NCI-H146 treated with DMSO at 0.1 percent for 48 hours (cell line): ENCODE results near the gene KIF5A.
"Not testable (repeated sequence)": the region's sequence is repeated elsewhere in the genome, so short reads cannot be mapped to it uniquely, and the experiment has no call there.

Source experiments
- DNase-seq: peaks from one replicate; lab custom pipeline; 2025; ENCODE audit not compliant: unreplicated experiment; lab: John Stamatoyannopoulos, UW

KIF5A gene

DNA sequence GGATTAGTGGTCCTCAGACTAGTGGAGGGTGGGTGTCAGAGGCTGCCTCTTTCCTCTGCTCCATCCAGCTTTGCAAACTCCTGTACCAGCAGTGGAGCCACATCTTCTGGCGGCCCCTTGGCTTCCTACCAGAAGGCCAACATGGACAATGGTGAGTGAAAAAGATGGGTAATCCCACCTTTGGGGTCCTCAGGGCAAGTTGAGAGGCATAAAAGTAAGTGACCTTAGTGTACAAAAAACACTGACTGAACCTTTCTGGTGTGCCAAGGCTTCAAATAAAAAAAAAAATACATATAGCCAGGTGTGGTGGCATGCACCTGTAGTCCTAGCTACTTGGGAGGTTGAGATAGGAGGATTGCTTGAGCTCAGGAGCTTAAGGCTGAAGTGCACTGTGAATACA lies 32.0 kb downstream of the KIF5A start:
- DNase-seq: no peak

DNA sequence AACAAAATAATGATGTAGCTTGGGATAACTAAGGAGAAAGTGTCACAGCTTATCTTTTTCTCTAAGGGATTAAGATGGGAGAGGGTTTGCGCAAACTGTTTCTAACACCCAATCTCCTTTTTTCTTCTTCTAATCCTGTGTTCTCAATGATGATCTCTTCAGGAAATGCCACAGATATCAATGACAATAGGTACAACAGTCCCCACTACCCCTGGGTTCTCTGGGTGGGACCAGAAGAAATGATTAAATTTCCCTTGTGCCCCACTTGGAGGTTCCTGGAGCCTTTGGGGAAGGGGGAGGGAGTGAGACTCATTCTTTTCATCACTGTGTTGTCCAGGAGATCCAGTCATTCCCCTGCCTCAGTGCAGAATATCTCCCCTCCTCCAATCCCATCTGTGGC lies 32.6 kb downstream of the KIF5A start:
- no peak for DNase-seq

DNA sequence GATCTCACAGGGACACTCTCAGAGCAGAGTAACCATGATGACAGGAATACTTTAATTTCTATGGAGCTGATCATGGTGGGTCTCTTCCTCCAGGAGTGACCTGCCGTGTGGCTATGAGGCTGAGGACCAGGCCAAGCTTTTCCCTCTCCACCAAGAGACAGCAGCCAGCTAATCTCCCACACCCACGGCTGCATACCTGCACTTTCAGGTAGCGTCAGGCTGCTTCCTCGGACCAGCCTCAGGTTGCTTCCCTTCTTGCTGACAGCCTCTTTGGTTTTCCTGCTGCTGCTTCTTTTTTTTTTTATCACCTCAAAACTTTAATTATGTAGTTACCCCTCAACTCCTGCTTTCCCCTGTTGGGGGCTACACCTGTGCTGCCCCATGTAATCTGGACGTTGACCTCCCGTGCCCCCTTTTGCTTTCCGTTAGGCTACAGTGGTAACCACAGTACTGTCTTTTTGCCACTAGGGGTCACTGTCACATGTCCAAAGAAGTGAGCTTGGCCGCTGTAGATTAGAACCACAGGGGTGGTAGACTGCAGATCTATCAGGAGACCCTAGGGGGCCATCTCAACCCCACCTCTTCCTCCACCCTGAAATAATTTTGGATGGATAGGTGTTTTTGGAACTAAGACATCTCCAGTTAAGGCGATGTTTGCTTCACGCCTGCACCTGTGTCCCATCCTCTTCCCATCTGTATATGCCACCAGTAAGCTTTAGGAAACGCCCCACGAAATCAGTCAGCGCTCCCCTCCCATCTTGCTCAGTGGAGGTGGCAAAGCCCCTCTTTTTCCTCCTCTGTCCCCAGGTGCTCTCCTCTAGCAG lies 33.4 kb downstream of the KIF5A start:
- peak; percentile 74 for DNase-seq

DNA sequence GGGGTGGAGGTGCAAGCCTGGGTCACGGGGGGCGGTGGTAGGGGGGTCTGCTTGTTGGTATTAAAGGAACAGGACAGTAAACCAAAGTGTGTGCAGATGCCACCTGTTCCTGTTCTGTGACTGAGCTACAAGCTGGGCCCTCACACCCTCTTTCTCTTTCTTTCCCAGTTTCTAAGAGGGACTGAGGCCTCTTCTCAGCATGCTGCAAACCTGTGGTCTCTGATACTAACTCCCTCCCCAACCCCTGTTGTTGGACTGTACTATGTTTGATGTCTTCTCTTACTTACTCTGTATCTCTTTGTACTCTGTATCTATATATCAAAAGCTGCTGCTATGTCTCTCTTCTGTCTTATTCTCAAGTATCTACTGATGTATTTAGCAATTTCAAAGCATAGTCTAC lies 34.2 kb downstream of the KIF5A start:
- no peak for DNase-seq

DNA sequence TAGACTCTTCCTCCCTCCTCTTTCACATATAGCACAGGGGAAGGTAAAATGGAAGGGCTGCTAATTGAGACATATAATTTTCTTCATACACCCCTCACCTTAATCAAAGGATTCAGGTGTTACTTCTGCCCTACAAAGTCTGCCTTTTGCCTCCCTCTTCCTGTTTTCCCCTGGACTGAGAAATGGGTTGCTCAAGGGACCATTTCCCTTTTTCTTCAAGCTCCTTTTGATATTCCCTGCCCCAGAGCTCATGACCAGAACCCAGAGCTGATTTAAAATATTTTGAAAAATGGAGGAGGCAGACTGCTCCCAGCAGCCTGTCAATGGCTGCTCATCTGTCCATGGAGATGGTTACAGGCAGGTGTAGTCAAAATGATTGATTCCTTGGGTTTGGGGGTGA lies 34.8 kb downstream of the KIF5A start:
- DNase-seq: no peak

DNA sequence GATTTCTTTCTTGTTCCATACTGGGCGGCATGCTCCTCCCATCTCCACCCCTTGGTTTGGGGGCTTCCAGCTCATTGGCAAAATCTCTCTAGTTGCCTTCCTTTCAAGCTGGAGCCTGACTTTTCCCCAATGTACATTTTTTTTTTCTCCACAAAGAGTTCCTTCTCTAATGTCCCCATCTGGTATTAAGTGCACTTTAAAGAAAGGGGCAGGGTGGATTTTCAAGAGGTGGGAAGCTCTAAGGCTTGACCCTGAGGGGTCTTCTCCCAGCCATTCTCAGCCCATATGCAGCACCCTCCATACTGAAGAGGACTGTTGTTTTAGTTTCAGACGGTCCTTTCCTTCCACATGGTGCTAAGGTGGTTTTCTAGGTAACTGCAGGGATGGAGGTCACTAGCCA lies 35.3 kb downstream of the KIF5A start:
- no peak for DNase-seq

DNA sequence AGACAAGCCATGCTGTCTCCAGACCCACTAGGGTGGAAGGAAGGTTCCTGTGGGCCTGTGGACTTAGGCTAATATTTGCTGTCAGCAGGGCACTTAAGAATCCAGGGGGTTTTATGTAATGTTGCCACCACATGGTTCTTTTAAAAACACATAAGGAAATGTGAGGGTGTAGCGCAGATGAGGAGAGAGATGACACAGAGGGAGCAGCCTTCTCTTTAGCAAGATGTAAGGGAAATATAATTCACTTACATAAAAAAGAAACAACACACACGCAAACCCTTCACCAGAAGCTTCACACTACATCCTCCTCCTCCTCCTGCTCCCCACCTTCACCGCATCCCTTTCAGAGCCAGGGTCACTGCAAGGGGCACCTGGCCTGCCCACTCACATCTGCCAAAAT lies 36.3 kb downstream of the KIF5A start:
- DNase-seq: no peak

DNA sequence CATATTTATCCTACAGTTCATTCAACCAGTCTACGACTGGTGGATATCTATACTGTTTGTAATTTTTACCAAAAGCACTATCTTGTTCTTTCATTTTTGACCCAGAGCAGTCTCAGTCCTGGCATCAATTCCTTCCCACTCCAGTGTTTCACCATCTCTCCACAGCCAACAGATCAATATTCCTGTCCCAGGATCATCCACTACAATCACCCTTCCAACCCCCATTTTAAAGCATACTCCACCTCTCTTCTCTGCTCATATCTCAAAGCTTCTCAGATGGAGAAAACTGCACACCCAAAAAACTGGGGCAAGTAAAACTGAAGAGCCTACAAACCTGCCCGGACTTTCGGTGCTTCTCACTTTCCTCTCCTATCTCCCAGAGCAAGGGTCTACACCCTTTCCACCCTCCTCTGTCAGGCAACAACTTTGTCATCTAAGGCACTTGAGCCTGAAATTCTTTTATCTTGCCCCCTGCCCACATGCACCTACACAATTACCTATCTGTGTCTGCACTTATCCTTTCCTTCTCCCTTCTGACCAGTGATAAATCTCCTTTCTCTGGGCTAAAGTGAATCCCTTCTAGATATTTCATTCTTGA lies 37.1 kb downstream of the KIF5A start:
- DNase-seq: no peak

DNA sequence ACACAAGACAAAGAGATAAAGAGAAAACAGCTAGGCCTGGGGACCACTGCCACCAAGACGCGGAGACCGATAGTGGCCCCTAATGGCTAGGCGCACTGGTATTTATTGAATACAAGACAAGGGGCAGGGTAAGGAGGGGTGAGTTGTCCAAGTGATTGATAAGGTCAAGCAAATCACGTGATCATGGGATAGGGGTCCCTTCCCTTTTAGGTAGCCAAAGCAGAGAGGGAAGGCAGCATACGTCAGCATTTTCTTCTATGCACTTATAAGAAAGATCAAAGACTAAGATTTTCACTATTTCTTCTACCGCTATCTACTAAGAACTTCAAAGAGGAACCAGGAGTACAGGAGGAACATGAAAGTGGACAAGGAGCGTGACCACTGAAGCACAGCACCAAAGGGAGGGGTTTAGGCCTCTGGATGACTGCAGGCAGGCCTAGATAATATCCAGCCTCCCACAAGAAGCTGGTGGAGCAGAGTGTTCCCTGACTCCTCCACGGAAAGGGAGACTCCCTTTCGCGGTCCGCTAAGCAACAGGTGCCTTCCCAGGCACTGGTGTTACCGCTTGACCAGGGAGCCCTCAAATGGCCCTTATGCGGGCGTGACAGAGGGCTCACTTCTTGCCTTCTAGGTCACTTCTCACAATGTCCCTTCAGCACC lies 39.2 kb downstream of the KIF5A start:
- not testable (repeated sequence) for DNase-seq

DNA sequence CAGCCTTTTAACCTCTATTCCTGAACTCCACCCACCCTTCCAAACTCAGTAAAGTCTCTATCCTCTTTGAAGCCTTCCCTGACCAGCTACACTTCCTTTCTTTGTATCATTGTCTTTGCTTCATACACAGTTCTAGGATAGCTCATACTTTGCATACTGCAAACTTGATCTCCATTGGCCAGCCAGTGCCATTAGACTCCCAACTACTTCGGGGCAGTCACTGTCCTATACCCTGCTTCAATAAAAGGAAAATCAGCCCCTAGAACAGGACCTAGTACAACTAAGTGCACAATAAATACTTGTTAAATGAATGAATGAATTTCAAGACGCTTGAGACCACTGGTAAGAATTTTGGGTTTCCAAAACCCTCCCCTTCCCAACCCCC lies 40.6 kb downstream of the KIF5A start:
- peak; percentile 29 for DNase-seq

DNA sequence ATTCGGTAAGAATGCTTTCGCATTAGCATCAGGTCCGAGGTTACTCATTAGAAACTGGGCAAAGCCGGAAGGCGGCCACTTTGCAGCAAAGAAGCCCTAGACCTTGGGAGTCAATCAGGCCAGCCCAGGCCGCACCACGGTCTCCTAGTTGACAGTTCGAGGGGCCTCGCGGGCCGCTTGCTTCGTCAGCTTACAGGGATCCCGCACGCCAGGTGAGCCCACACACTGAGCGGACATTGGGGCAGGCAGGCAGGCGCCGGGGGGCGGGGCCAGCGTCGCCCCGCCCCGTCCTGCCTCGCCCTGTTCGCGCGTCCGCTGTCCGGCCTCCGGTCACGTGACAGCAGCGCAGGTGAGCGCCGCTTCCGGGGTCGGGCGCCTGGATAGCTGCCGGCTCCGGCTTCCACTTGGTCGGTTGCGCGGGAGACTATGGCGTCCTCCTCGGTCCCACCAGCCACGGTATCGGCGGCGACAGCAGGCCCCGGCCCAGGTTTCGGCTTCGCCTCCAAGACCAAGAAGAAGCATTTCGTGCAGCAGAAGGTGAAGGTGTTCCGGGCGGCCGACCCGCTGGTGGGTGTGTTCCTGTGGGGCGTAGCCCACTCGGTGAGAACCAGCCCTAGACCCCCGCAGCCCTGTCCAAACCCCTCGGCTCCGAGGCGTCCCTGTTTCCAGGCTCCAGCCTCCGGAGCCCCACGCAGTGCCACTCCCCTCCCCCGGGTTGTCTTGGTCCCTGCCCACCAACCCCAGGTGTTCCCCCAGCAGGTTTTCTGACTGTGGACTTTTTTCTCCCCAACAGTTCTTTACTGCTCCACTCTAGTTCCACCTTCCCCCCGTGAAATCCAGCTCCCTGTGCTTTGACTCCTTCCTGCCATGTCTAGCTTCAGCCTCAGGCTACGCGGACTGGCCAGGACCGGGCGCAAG lies 41.3 kb downstream of the KIF5A start, which contains the start of gene PIP4K2C:
Gene PIP4K2C (plus strand): TSS at position 329 of the 918 bp plus-strand sequence. CDS start 98 bp downstream, at position 427.
- peak; percentile 75 for DNase-seq

DNA sequence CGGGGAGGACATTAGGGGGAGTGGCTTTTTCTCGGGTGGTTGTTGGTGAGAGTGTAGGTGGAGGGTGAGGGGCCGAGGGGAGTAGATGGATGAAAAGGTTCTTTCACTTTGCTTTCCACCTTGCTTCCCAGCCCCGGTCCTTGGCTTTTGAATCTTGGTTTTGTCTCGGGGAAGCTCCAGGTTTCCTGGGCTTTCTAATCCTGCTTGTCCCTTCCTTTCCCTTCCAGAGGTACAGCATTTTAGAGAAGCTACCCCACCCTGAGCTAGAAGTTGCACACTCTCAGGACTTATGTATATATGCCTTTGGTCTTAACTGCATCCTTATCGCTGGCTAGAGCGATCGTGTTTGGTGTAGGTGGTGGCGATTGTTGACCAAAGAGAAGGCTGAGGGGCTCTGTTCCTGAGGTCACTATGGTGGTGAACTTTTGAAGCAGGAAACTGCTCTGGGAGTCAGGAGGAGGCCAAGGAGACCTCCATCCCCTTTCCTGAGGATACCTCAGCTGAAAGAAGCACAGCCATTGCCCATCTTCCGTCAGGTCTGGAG lies 42.0 kb downstream of the KIF5A start:
- no peak for DNase-seq

DNA sequence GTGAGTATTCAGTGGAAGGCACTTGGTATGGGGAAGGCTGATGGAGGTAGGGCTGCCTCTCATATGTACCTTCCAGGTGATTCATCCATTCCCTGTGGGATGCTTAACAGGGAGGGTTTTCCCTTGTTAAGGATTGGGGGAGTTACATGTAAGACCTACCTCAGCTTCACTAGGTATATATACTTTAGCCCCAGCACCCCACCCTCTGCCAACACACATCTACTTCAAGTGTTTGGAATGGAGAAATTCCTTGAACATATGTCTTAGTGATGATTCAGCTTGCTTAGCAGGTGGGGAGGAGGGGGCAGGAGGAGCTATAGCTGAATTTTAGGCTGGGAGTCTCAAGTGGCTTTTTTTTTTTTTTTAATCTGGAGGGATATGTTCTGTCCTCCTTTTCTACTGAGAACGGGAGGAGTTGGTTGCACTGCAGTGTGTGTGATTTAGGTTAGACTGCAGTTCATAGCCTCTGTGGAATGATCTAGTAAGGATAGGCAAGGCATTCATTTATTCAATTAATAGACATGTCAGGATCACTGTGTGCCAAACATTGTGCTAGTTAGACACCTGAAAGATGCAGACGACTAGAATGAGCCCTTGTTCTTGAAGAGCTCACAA lies 42.8 kb downstream of the KIF5A start:
- no peak for DNase-seq

DNA sequence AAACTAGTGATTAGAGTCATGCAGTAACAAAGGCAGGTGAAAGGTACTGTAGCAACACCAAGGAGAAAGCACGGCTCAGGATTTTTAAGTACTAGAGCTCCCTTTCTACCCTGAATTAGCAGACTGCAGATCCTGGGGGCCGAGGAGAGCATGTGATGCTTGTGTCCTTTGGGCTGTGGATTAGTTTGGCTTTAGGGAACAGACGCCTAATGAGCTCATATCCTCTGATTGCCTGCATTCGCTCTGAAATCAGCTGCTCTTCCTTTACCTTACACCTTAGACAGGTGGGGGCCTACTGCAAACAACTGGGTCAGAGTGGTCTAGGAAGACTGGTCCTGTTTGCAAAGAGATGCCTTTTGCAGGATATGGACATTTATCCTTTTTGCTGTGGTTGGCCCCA lies 43.3 kb downstream of the KIF5A start:
- DNase-seq: no peak

DNA sequence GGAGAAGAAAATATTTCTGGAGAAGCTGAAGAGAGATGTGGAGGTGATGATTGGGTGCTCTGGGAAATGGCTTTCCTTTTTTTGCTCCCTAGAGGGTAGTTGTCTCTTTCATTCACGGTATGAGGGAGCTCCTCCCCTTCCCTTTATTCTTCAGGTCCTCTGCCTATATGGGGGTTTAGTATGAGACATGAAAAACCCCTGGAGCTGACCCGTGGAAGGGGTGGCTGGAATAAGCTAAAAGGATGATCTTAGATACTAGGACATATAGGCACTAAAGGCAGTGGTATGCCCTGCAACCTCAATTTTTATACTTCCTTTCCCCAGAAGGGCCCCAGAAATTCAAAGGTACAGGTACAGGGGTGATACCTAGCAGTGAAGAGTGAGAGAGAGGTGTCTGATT lies 50.6 kb downstream of the KIF5A start:
- DNase-seq: no peak

DNA sequence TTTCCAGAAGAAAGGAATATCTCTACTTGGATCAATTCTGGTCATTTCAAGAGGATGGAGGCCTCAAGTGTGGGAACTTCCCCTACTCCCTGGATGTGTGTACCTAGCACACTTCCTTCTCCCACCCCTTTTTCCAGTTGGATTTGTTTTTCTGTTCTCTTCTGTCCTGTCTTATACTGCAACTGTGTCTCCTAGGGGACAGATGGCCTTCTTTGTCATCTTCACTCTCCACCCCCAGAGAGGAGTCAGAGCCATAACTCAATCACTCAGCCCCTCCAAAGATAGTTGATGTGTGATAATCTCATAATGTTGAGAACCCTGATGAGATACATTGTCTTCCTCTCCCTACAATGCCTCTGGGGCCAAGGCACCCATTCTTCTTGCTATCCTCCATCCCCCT lies 52.7 kb downstream of the KIF5A start:
- no peak for DNase-seq

DNA sequence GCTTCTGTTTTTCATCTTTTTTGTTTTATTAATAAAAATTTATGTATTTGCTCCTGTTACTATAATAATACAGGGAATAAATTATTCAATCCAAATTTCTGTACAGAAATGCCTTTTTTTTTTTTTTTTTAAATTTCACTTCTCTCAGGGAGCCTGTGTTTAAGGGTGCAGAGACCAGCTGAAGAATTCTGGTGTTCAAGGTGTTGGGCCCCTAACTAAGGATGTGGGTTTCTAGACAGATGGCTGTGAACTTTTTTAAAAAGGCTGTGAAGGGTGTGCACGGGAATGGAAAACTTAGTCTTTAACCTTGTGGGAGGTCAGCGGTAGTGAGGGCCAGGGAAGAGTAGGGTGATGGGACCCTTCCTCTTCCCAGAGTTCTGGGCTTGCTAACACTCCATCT lies 53.5 kb downstream of the KIF5A start:
- DNase-seq: no peak

DNA sequence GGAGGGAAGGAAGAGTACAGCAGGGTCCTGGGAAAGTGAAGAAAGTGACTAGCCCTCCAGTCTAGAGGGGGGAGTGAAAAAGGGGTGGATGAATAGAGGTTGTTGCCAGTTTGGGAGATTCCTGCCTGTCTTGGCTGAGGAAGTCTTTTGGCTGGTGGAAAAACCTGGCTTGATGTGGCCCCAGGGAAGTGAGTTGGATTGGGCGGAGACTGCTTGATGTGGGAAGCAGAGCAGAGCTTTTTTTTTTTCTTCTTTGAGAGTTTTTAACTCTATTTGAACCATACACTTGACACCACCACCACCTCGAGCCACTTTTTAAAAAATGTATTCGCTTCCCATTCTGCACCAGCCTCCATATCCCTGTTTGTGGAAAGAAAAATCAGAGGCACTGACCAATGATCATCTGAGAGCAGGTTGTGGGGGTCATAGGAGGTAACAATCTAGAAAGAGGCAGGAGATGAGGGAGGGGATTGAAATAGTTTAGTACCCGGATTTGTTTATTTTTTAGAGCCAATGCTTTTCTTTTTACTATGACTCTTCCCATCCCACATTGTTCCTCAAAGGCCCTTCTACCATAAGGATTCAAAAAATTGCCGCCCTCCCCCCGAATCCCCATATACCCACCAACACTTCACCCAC lies 54.1 kb downstream of the KIF5A start:
- DNase-seq: no peak

DNA sequence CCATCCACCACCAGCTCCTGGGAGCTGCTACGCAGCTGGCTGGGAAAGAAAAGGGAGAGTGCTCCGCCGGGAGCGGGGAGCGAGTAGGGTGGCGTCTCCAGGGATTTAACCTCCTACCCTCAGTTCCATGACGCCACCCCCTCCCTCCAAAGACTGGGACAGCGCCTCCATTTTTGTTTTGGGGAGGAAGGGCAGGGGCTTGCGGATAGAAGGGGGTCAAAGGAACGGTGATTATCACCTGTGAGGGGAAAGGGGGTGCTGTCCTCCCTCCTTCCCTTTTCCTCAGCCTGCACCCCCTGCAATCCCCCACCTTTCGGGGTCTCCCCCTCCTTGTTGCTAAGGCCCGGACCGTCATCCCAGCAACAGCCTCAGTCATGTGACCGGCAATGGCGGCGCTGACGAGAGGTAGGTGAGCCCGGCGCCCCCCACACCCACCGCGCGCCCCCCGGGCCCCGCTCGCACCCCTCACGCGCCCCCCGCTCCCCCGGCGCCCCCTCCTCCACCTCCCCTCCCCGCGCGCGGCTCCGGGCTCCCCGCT lies 54.7 kb downstream of the KIF5A start, which contains the start of gene DTX3:
Gene DTX3 (plus strand): TSS at position 371 of the 538 bp plus-strand sequence. CDS start 1,694 bp downstream, outside the sequence.
- DNase-seq: peak; percentile 37
